HG03565 (cell line): ENCODE measurements around the gene HTT.

Experiments
- ATAC-seq: cut with Tn5 transposase; IDR thresholded peaks from one replicate; pipeline ENCODE4 v1.9.1; 2021; ENCODE audit warnings: mild to moderate bottlenecking, moderate library complexity; ENCODE audit not compliant: unreplicated experiment

HTT gene

DNA sequence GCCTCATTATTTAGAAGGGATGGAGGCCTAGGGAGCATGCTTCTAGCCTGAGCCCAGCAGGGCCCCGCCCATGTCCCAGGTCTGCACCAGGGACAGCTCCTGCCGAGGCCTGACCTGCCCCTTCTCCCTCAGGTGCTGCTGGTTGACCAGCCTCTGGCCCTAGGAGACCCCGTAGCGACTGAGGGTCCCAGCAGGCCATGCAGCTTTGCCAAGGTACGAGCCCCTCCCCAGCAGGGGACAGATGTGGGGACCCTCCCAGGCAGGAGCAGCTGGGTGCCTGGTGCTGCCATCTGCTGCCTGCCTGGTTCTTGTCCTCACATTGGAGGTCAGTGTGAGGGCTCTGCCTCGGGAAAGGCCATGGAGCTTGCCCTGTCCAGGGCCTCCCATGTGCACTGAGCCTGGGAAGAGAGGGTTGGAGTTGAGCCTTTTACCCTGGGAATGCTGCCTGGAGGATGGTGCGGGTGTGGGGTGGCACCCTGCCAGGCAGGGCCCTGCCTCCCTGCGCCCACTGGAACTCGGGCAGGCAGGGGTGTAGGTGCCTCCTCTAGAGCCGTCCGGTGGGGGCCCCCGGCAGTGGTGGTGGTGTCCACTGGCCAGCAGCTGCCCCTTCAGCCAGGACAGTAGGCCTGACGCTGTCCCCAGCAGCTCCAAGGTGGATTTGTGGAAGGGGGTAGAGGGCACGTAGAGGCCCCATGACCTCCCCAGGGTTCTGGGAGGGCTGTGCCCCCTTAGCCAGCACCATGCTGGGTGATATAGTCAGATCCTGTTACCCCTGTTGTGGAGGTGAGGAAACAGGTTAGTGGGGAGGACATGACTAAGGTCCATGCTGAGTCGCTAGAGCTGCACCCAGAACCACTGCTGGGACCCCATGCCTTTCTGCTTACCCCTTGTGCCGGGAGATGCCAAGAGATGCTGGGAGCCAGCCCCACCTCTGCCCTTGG lies 172.2 kb downstream of the HTT start:
- no peak for ATAC-seq

DNA sequence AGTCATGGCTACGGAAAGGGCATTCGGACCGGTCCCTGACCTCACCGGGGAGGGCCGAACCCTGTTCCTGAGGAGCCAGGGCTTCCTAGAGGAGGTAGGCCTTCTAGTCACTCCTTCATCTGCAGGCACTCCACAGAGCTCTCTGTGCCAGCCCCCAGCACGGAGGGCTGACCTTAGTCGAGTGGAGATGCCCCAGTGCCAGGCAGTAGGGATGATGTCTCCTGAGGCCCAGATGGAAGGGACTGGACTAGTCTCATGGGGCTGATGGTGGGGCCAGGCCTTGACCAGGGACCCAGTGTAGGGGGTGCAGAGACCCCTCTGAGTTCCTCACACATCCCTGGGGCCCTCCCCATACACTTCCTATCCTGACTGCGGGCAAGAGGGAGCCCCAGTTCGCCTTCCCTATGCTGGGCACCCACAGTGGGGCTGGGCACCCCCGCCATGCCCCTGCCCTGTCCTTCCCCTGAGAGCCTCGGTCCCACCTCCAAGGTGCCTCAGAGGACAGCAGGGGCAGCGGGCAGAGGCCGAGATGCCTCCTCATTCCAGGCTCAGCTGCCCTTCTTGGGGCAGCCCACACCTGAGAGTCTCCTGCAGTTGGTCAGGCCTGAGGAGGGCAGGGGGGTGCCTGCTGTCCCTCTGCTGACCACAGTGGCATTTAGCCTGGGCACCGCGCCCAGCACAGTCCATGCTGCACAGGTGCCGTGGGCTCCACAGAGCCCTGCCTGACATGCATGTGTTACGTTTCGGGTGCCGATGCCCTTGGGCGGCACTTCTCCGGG lies 173.1 kb downstream of the HTT start:
- ATAC-seq = no peak

DNA sequence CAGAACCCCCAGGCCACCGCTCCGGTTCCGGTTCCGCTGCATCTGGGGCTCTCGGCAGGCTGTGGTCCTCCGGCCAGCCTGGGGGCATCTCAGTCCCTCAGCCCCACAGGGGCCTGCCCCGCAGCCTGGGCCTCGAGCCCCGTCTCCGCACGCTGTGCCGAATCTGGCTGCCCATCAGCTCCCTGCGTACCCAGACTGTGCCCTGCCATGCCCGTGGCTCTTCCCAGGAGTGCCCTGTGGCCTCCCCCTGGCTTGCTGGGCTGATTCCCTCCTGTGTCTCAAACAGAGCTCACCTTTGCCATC lies 173.6 kb downstream of the HTT start:
- no peak for ATAC-seq

GRCh38 chr4:3248811-3249661 lies 174.6 kb downstream of the HTT start, which contains the start of gene MSANTD1:
MSANTD1 (plus strand) TSS chr4:3249159; CDS start chr4:3249223, 64 bp downstream.
- no peak for ATAC-seq

- no peak for ATAC-seq
Measured at GRCh38 chr4:3249711-3250437, 175.4 kb downstream of the HTT start.

DNA sequence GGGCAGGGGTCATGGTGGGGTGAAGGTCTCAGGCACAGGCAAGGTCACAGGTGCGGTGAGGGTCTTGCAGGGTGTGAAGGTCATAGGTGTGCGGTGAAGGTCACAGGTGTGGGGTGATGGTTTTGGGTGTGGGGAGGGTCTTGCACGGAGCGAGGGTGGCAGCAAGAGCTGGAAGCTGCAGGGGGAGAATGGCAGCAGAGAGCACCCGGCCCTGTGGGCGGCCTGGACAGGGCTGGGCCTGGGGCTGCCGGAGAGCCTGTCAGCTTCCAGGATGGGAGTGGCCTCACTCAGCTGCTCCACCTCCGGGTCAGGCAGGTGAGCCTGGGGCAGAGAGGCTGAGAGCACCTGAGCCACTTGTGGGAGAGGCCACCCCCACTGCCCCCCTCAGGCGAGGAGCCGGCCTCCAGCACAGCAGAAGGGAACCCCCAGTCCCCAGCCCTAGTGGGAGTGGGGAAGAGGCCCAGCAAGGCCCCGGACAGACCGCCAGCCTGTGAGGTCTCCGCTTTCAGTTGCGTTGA lies 176.0 kb downstream of the HTT start:
- ATAC-seq = no peak

- ATAC-seq = no peak
Measured at GRCh38 chr4:3250956-3251690, 176.6 kb downstream of the HTT start.

DNA sequence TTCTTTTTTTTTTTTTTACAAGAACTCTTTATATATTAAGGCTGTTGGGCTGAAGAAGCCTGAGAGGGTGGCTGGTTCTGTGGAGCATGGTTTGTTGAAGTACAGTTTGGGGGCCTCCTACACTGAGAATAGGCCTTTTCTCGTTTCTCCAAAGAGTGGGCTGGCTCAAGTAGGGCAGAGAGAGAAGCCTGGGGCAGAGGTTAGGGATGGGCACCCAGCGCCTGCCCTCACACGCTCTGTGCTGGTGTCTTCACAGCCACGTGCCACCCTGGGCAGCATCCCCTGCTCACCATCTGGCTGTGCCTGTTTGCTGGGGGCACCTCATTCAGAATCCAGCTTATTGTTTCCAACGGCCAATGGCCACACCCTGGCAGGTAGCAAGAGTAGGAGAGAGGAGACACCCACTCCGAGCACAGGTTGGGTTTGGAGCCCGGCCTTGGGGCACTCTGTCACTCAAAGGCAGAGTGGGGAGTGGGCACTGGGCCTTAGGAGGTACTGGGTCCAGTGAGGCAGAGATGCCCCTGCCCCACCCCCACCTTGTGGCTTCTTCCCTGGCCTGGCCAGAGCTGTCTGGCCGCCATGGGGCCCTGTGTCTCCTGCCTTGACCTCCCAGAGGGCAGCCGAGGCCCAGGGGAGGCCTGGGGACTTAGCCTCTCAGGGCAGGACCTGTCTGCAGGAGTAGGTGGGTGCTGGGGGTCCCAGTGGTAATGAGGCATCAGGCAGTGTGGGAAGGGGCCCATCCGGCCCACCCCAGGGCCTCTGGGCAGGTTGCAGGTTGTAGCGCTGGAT lies 177.4 kb downstream of the HTT start:
- no peak for ATAC-seq

GRCh38 chr4:3252480-3252828 lies 178.0 kb downstream of the HTT start:
- ATAC-seq = no peak

- ATAC-seq = no peak
Measured at GRCh38 chr4:3252831-3253641, 178.6 kb downstream of the HTT start.

DNA sequence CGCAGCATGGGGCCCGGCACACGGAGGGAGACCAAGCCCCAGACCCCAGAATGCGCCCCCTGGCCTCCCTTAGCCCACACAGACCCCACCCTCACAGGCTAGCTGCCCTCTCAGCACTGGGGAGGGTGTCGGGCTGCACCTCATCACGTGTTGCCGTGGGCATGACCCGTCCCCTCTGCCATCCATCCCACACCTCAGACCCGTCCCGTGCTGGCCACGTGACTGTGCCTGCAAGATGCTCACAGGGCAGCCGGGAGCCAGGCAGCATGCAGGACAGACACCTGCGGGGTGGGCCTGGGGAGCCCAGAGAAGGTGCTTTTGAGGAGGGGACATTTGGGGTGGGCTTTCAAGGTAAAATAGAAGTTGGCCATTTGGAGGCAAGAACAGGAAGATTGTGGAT lies 179.3 kb downstream of the HTT start:
- ATAC-seq = no peak

- ATAC-seq = no peak
Measured at GRCh38 chr4:3254302-3255131, 180.0 kb downstream of the HTT start.

- no peak for ATAC-seq
Measured at GRCh38 chr4:3255611-3256186, 181.2 kb downstream of the HTT start.

GRCh38 chr4:3256230-3257102 lies 182.0 kb downstream of the HTT start:
- no peak for ATAC-seq

DNA sequence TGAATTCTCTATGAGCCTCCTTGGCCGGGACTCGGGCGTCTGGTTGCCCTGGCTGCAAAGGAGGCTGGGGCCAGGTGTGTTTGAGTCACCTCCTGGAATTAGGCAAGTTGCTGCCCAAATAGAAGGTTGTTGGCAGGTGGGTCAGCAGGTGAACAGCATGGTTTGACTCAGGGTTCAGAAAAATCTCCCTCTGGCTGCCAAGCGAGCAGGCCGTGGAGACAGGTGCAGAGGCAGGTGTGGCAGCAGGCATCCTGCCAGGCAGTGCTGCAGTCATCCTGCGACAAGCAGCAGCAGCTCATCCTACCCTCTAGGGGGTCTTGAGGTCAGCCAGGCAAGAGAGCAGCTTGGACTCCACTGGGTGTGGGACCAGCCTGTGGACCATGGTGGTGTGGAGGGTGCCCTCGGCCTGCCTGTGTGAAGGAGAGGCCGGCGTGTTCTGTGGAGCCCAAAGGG lies 182.6 kb downstream of the HTT start:
- no peak for ATAC-seq
